K562 (cell line): ENCODE measurements around the gene INSIG1. TPM values are rescaled to one million over a fixed set of nuclear protein-coding genes. Genes with fewer than 3 reads are reported as not detected.

Experiments used
- CEBPB ChIP-seq: fragments of 450-650 bp; IDR thresholded peaks from 2 replicates; pipeline ENCODE4 v1.6.1; 2016; ENCODE audit warnings: missing genetic modification characterization, missing compliant biosample characterization
- CTCF ChIP-seq, 3 experiments: IDR thresholded peaks in 2 of 3; conservative IDR thresholded peaks in 1 of 3; 2 replicates each; pipeline ENCODE4 v1.5.1; 2011 to 2012; ENCODE audit warnings: low read length in 3 of 3, mild to moderate bottlenecking in 3 of 3, control low read depth in 2 of 3, improper control_type of control experiment in 1 of 3, inconsistent platforms in 1 of 3, low read depth in 1 of 3, mixed read lengths in 1 of 3, moderate library complexity in 1 of 3; ENCODE audit not compliant: insufficient read depth in 2 of 3
- DMBX1 ChIP-seq: fragments of 250-450 bp; sonication (Bioruptor Pico); IDR thresholded peaks from 2 replicates; pipeline ENCODE4 v1.8.0; 2022; ENCODE audit warnings: inconsistent platforms, mild to moderate bottlenecking, moderate library complexity, borderline replicate concordance
- ETV6 ChIP-seq, 3 experiments: fragments of 150-350 bp in 1 of 3; sonication (generic) in 1 of 3; formaldehyde crosslinking in 1 of 3; IDR thresholded peaks; 2 replicates each; pipeline versions ENCODE4 v1.6.1 to v1.8.0; 2014 to 2022; ENCODE audit warnings: borderline replicate concordance in 2 of 3, low read depth in 2 of 3, antibody characterized with exemption in 1 of 3, low read length in 1 of 3, mild to moderate bottlenecking in 1 of 3, missing genetic modification reagents in 1 of 3
- FOS ChIP-seq: IDR thresholded peaks from 3 replicates; pipeline ENCODE4 v1.6.1; 2011; ENCODE audit not compliant: insufficient read length; ENCODE audit errors: extremely low read depth
- FOSL1 ChIP-seq: fragments of 200-800 bp; sonication (Bioruptor generic); conservative IDR thresholded peaks from 2 replicates; pipeline ENCODE4 v1.6.1; 2016; ENCODE audit warnings: missing genetic modification characterization, missing compliant biosample characterization
- GABPA ChIP-seq: fragments of 200-800 bp; sonication (Bioruptor generic); conservative IDR thresholded peaks from 2 replicates; pipeline ENCODE4 v1.6.1; 2016; ENCODE audit warnings: low read depth, missing genetic modification characterization, missing compliant biosample characterization
- L3MBTL2 ChIP-seq: fragments of 450-650 bp; IDR thresholded peaks from 2 replicates; pipeline ENCODE4 v1.6.1; 2016; ENCODE audit warnings: mild to moderate bottlenecking, moderate library complexity
- MTF1 ChIP-seq: fragments of 250-450 bp; sonication (Bioruptor Pico); IDR thresholded peaks from 2 replicates; pipeline ENCODE4 v1.9.0; 2021; ENCODE audit warnings: moderate library complexity, mild to moderate bottlenecking, inconsistent platforms, borderline replicate concordance
- SMARCC2 ChIP-seq: fragments of 450-650 bp; IDR thresholded peaks from 2 replicates; pipeline ENCODE4 v1.6.1; 2017; ENCODE audit warnings: antibody characterized with exemption, moderate library complexity, mild to moderate bottlenecking, low read depth
- SRSF1 ChIP-seq: fragments of 200-400 bp; formaldehyde crosslinking; IDR thresholded peaks from 2 replicates; pipeline ENCODE4 v1.6.1; 2017; ENCODE audit warnings: mild to moderate bottlenecking, low read depth, low read length, moderate library complexity
- ZBTB49 ChIP-seq: sonication (generic); formaldehyde crosslinking; IDR thresholded peaks from 2 replicates; pipeline ENCODE4 v1.8.0; 2022; ENCODE audit warnings: missing genetic modification reagents, mild to moderate bottlenecking, borderline replicate concordance
- ZNF407 ChIP-seq: fragments of 450-650 bp; IDR thresholded peaks from 2 replicates; pipeline ENCODE4 v1.6.1; 2016; ENCODE audit warnings: low read depth
- polyA plus RNA-seq, 8 experiments: library from polyadenylated mRNA; depleted of rRNA in 4 of 8; stranded (reverse) in 5 of 8; unstranded in 3 of 8; fragments of >200 nt; fragmentation: Nextera tagmentation in 2 of 8; fragmentation: Illumina TruSeq in 1 of 8; extraction: Ambion mirVana in 2 of 8; extraction: Trizol in 1 of 8; gene quantifications; 2 replicates each; pipeline versions ENCODE4 v1.2.1 to v1.2.3, GENCODE V29; 2011 to 2014; ENCODE audit warnings: inconsistent platforms in 1 of 8, missing spikeins in 1 of 8
- total RNA-seq, 7 experiments: library from RNA; depleted of rRNA in 6 of 7; stranded (reverse); fragments of >200 nt in 6 of 7; fragmentation: Illumina TruSeq in 2 of 7; extraction: Trizol in 2 of 7; gene quantifications; 2 replicates each; pipeline versions ENCODE4 v1.2.1 to v1.2.3, GENCODE V29; 2011 to 2021; ENCODE audit warnings: low replicate concordance in 1 of 7

The INSIG1 gene
- total and polyA plus RNA-seq, 9 of the 15 experiments (the other 6 are each of a cell fraction or from before 2014, with no cell fraction given) = 57.1 to 787 (median 238) TPM

- peak; percentile 73 for TF ChIP-seq FOSL1 (tag)
- TF ChIP-seq L3MBTL2 = no peak; the same call in none of the 2 replicates
- TF ChIP-seq CTCF (IDR thresholded peaks at IDR 0.05 in 2 of 3, conservative IDR thresholded peaks at IDR 0.05 in 1 of 3; ENCODE audit: insufficient read depth in 2 of 3, low read depth in 1 of 3, low read length in 3 of 3) = peak; percentile 15 to 49 (median 33); a peak in 3 of 6 replicates
- peak; percentile 32; the same call in 1 of the 2 replicates for TF ChIP-seq ZNF407
- no peak; a peak in 1 of 4 replicates for TF ChIP-seq ETV6 (IDR thresholded peaks at IDR 0.05; ENCODE audit: borderline replicate concordance in 1 of 2, low read depth in 2 of 2, low read length in 1 of 2)
- TF ChIP-seq ETV6 (CRISPR knock-in tag; IDR thresholded peaks at IDR 0.05; ENCODE audit: borderline replicate concordance) = no peak
- TF ChIP-seq CEBPB = no peak
- TF ChIP-seq FOS = no peak
- peak; percentile 65 for TF ChIP-seq GABPA
- 0 out of 2 replicates have a peak, but pooled peaks have one; percentile 5 for TF ChIP-seq MTF1
- peak; percentile 16; the same call in 1 of the 2 replicates for TF ChIP-seq DMBX1
- TF ChIP-seq ZBTB49 (CRISPR knock-in tag) = no peak
- TF ChIP-seq SMARCC2 = peak; percentile 61; the same call in 1 of the 2 replicates
- TF ChIP-seq SRSF1 = no peak
Observed at GRCh38 chr7:155296788-155297516, 726 bp upstream of the INSIG1 start (continued).
